ENCODE results near the gene TMTC2. TPM values are rescaled to one million over a fixed set of nuclear protein-coding genes. Genes with fewer than 3 reads are reported as not detected.

Gene TMTC2
- total and polyA plus RNA-seq, 2 donors (not counting 1 experiment from before 2014, with no cell fraction given) = 2.4 to 3.2 TPM

DNA sequence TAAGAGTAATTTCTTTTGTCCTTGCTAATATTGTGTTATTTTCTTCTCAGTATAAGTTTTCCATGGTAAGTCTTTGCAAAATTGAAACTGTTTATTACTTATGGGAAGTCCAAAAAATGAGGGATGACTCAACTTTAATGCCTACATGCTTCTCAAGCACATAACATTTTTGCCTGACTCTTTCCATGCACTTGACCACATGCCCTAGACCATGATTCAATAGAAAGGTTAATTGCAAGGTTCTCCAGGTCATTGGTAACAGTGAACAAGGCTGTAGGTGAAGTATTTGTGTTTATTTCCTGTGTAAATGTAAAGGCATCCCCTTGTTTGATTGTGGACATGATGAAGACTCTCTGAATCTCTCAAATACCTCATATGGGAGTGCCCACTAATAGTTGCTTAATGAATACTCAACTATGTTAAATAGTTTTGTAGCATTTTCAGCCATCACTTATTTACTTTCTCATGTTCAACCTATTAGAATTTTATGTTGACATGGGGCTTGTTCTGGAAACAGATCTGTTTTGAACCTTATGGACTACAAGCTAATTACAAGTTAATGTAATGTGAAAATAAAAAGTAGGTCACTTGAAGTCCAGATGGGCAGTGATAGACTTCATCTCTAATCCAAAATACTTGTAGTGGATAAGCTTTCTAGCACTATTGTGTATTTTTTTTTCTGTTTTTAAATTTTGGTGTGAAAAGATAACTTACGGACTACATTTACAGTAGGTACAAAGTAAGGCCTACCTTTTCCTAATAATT is 131.7 kb downstream of the TMTC2 start:
- peaks cover 0 to 1% (median 0%) of the 10 kb centered on the region in 3 donors for H3K9me3 ChIP-seq (ENCODE audit: control extremely low read depth in 1 of 3, control insufficient read depth in 2 of 3, insufficient read depth in 1 of 3, low read length in 2 of 3)
- CTCF ChIA-PET = no interaction called here

DNA sequence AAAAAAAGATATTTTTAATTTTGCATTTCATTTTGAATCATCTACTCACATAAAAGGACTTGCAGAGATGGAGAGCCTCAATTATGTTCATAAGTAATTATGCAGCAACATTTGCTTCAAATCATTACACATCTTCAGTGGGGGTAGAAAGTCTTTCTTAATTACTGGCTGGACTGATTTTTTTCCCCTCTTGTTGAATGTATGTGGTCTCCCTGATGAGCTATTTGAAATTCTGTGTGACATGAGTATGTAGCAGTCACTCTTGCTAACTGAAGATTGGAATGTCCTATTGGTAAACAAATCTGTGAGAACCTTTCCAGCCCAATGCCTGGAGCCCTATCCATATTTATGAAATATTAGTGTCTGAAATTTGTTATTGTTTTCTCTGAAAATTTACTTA is 139.8 kb downstream of the TMTC2 start:
- Histone ChIP-seq H2AFZ (ENCODE audit: insufficient read depth, low read depth, low read length, poor library complexity, severe bottlenecking) (no peak overlapping the region), H3K9me3 (ENCODE audit: control extremely low read depth in 1 of 3, control insufficient read depth in 2 of 3, insufficient read depth in 1 of 3, low read length in 2 of 3) (peaks cover 0 to 1% (median 0%) of the 10 kb centered on the region in 3 donors), H3K79me2 (ENCODE audit: control insufficient read depth, insufficient read depth, low read length) (no peaks in the 10 kb centered on the region), H3K4me1 (ENCODE audit: control insufficient read depth in 2 of 2, insufficient read depth in 2 of 2, low read length in 2 of 2) (no peaks in the 10 kb centered on the region), H3K27ac (ENCODE audit: low read length in 2 of 2) (no peak overlapping the region), H3K36me3 (replicated peaks in 1 of 2; ENCODE audit: control extremely low read depth in 1 of 2, control insufficient read depth in 1 of 2, extremely low read depth in 1 of 2, insufficient read depth in 2 of 2, low read length in 1 of 2) (no peaks in the 10 kb centered on the region), H3K9ac (ENCODE audit: low read length) (no peak overlapping the region), H3K4me2 (replicated peaks; ENCODE audit: low read depth, low read length, poor library complexity, severe bottlenecking) (no peak overlapping the region), H4K20me1 (ENCODE audit: control insufficient read depth, insufficient read depth, low read length, poor library complexity, severe bottlenecking) (no peaks in the 10 kb centered on the region), H3K27me3 (replicated peaks in 1 of 4; ENCODE audit: control extremely low read depth in 1 of 4, control insufficient read depth in 3 of 4, insufficient read depth in 4 of 4, low read length in 3 of 4) (no peaks in the 10 kb centered on the region), H3K4me3 (ENCODE audit: control extremely low read depth in 1 of 5, extremely low read depth in 1 of 5, insufficient read depth in 1 of 5, low read depth in 2 of 5, low read length in 4 of 5) (no peak overlapping the region)
- H3K9me3 Mint-ChIP-seq (ENCODE audit: insufficient read depth) = no peaks in the 10 kb centered on the region
- H3K4me1 Mint-ChIP-seq = no peaks in the 10 kb centered on the region
- H3K27ac Mint-ChIP-seq = no peak overlapping the region
- intact Hi-C loops (cut with micrococcal nuclease) = no loop called here
- ChIA-PET POLR2A (no interaction called here), CTCF (no interaction called here)
- ATAC-seq (ENCODE audit: low read depth) (no peak), DNase-seq (no peak)
- H3K27me3 Mint-ChIP-seq = no peaks in the 10 kb centered on the region
- H3K4me3 Mint-ChIP-seq = no peak overlapping the region
- TF ChIP-seq, protein P1, sequence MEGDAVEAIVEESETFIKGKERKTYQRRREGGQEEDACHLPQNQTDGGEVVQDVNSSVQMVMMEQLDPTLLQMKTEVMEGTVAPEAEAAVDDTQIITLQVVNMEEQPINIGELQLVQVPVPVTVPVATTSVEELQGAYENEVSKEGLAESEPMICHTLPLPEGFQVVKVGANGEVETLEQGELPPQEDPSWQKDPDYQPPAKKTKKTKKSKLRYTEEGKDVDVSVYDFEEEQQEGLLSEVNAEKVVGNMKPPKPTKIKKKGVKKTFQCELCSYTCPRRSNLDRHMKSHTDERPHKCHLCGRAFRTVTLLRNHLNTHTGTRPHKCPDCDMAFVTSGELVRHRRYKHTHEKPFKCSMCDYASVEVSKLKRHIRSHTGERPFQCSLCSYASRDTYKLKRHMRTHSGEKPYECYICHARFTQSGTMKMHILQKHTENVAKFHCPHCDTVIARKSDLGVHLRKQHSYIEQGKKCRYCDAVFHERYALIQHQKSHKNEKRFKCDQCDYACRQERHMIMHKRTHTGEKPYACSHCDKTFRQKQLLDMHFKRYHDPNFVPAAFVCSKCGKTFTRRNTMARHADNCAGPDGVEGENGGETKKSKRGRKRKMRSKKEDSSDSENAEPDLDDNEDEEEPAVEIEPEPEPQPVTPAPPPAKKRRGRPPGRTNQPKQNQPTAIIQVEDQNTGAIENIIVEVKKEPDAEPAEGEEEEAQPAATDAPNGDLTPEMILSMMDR (IDR thresholded peaks at IDR 0.05) = no peak
- no peak for TF ChIP-seq EZH2 (IDR thresholded peaks at IDR 0.05; ENCODE audit: borderline replicate concordance, insufficient read depth, low read depth, low read length, poor library complexity, severe bottlenecking)

More for the DNA sequence above, 131.7 kb downstream of the TMTC2 start:
- Histone ChIP-seq H3K79me2 (ENCODE audit: control insufficient read depth, insufficient read depth, low read length) (no peaks in the 10 kb centered on the region), H3K27ac (ENCODE audit: low read length in 2 of 2) (no peak overlapping the region), H2AFZ (ENCODE audit: insufficient read depth, low read depth, low read length, poor library complexity, severe bottlenecking) (no peak overlapping the region), H3K4me1 (ENCODE audit: control insufficient read depth in 2 of 2, insufficient read depth in 2 of 2, low read length in 2 of 2) (no peaks in the 10 kb centered on the region), H3K36me3 (replicated peaks in 1 of 2; ENCODE audit: control extremely low read depth in 1 of 2, control insufficient read depth in 1 of 2, extremely low read depth in 1 of 2, insufficient read depth in 2 of 2, low read length in 1 of 2) (no peaks in the 10 kb centered on the region), H3K27me3 (replicated peaks in 1 of 4; ENCODE audit: control extremely low read depth in 1 of 4, control insufficient read depth in 3 of 4, insufficient read depth in 4 of 4, low read length in 3 of 4) (no peaks in the 10 kb centered on the region), H3K4me2 (replicated peaks; ENCODE audit: low read depth, low read length, poor library complexity, severe bottlenecking) (no peak overlapping the region), H4K20me1 (ENCODE audit: control insufficient read depth, insufficient read depth, low read length, poor library complexity, severe bottlenecking) (no peaks in the 10 kb centered on the region), H3K9ac (ENCODE audit: low read length) (no peak overlapping the region), H3K4me3 (ENCODE audit: control extremely low read depth in 1 of 5, extremely low read depth in 1 of 5, insufficient read depth in 1 of 5, low read depth in 2 of 5, low read length in 4 of 5) (no peak overlapping the region)
- Mint-ChIP-seq H3K27ac (no peak overlapping the region), H3K9me3 (ENCODE audit: insufficient read depth) (no peaks in the 10 kb centered on the region), H3K4me1 (no peaks in the 10 kb centered on the region), H3K27me3 (no peaks in the 10 kb centered on the region), H3K4me3 (no peak overlapping the region)
- TF ChIP-seq, protein P1 (IDR thresholded peaks at IDR 0.05) = no peak
- TF ChIP-seq EZH2 (IDR thresholded peaks at IDR 0.05; ENCODE audit: borderline replicate concordance, insufficient read depth, low read depth, low read length, poor library complexity, severe bottlenecking) = no peak
- intact Hi-C loops (cut with micrococcal nuclease) = no loop called here
- ATAC-seq (ENCODE audit: low read depth) = no peak
- POLR2A ChIA-PET = no interaction called here
- no peak for DNase-seq
- WGBS (ENCODE audit: insufficient coverage) = no CpG with 5 or more reads among the region's 1 CpG

Measured in B cell (primary cell).